H1 (cell line): ENCODE measurements around the gene ERAS. TPM values are rescaled to one million over a fixed set of nuclear protein-coding genes. Genes with fewer than 3 reads are reported as not detected.

Experiments used
- CTCF ChIA-PET: fragments of 300-600 bp; sonication (Branson Sonifier 250); formaldehyde crosslinking; loops from one replicate; lab custom pipeline; 2021; ENCODE audit not compliant: partially characterized antibody; lab: Charles Lee
- POLR2A ChIA-PET: fragments of 300-600 bp; sonication (Branson Sonifier 250); formaldehyde crosslinking; loops from one replicate; lab custom pipeline; 2021; ENCODE audit warnings: inconsistent platforms; ENCODE audit not compliant: partially characterized antibody; lab: Charles Lee
- DNase-seq, 2 experiments: peaks; one replicate each; pipeline versions ENCODE4 v3.0.0 to v3.0.0-alpha.2; 2010 to 2022; ENCODE audit warnings: low spot score in 2 of 2, low read depth in 1 of 2, mixed read lengths in 1 of 2
- FAIRE-seq: peaks from 2 replicates; lab custom pipeline; 2011; peaks lifted over from hg19 to GRCh38; lab: Jason Lieb, UNC
- H2AFZ ChIP-seq: 2 replicates; pipeline ENCODE4 v1.8.1; 2012; ENCODE audit warnings: low read length, inconsistent platforms
- H2AK5ac ChIP-seq: 2 replicates; pipeline ENCODE4 v1.6.1; 2013; ENCODE audit warnings: low read depth, low read length
- H2BK120ac ChIP-seq: replicated peaks from 2 replicates; pipeline ENCODE3; 2013; ENCODE audit warnings: low read depth, low read length, inconsistent platforms
- H2BK12ac ChIP-seq: 2 replicates; pipeline ENCODE4 v1.6.1; 2013; ENCODE audit warnings: low read depth, low read length
- H2BK15ac ChIP-seq: 2 replicates; pipeline ENCODE4 v1.6.1; 2013; ENCODE audit warnings: low read length
- H2BK20ac ChIP-seq: 2 replicates; pipeline ENCODE4 v1.6.1; 2013; ENCODE audit warnings: low read length
- H2BK5ac ChIP-seq: 2 replicates; pipeline ENCODE4 v1.6.1; 2013; ENCODE audit warnings: low read depth, low read length
- H3K14ac ChIP-seq: 2 replicates; pipeline ENCODE4 v1.6.1; 2013; ENCODE audit warnings: inconsistent platforms; ENCODE audit not compliant: insufficient read length
- H3K18ac ChIP-seq: 2 replicates; pipeline ENCODE4 v1.6.1; 2013; ENCODE audit warnings: low read length; ENCODE audit errors: extremely low read depth
- H3K23ac ChIP-seq: 2 replicates; pipeline ENCODE4 v1.6.1; 2013; ENCODE audit warnings: inconsistent platforms; ENCODE audit not compliant: insufficient read length
- H3K23me2 ChIP-seq: 2 replicates; pipeline ENCODE4 v1.6.1; 2013; ENCODE audit warnings: low read depth, low read length
- H3K27ac ChIP-seq: 2 replicates; pipeline ENCODE4 v1.6.1; 2011; ENCODE audit warnings: low read depth, low read length, inconsistent platforms
- H3K27me3 ChIP-seq, 4 experiments: replicated peaks in 1 of 4; 1 replicate in 1 of 4; 2 replicates in 3 of 4; pipeline versions ENCODE4 v1.6.1 to v1.8.1; 2011 to 2013; ENCODE audit warnings: low read length in 3 of 4, mild to moderate bottlenecking in 3 of 4, inconsistent platforms in 2 of 4, mixed read lengths in 2 of 4, moderate library complexity in 1 of 4; ENCODE audit not compliant: control insufficient read depth in 3 of 4, insufficient read depth in 3 of 4; ENCODE audit errors: extremely low read depth in 1 of 4
- H3K36me3 ChIP-seq, 4 experiments: 2 replicates each; pipeline versions ENCODE4 v1.6.1 to v1.8.1; 2011 to 2013; ENCODE audit warnings: mild to moderate bottlenecking in 4 of 4, low read length in 3 of 4, moderate library complexity in 2 of 4, control low read depth in 1 of 4, inconsistent platforms in 1 of 4; ENCODE audit not compliant: insufficient read depth in 4 of 4, control insufficient read depth in 2 of 4
- H3K4ac ChIP-seq: replicated peaks from 2 replicates; pipeline ENCODE3; 2013; ENCODE audit warnings: low read length, low read depth, mixed read lengths, inconsistent platforms; ENCODE audit not compliant: insufficient read length
- H3K4me1 ChIP-seq, 4 experiments: replicated peaks in 1 of 4; 1 replicate in 1 of 4; 2 replicates in 3 of 4; pipeline versions ENCODE4 v1.6.1 to v1.8.1; 2011 to 2013; ENCODE audit warnings: low read length in 3 of 4, inconsistent platforms in 2 of 4, mixed read lengths in 1 of 4; ENCODE audit not compliant: insufficient read depth in 4 of 4, control insufficient read depth in 3 of 4
- H3K4me2 ChIP-seq, 2 experiments: 2 replicates each; pipeline versions ENCODE4 v1.6.1 to v1.8.1; 2011 to 2013; ENCODE audit warnings: low read depth in 2 of 2, low read length in 2 of 2, control low read depth in 1 of 2, inconsistent platforms in 1 of 2, mild to moderate bottlenecking in 1 of 2; ENCODE audit not compliant: insufficient read depth in 1 of 2
- H3K4me3 ChIP-seq, 4 experiments: fragments of 200-600, 300-600 bp in 1 of 4; sonication (generic), shearing (Covaris generic), sonication (Bioruptor Twin) in 1 of 4; 2 replicates each; pipeline versions ENCODE4 v1.5.1 to v1.8.1; 2011 to 2016; ENCODE audit warnings: low read length in 4 of 4, low read depth in 3 of 4, control low read depth in 2 of 4, inconsistent platforms in 2 of 4, mild to moderate bottlenecking in 2 of 4, mixed read lengths in 1 of 4, moderate library complexity in 1 of 4; ENCODE audit not compliant: insufficient read depth in 2 of 4; ENCODE audit errors: extremely low read depth in 1 of 4
- H3K56ac ChIP-seq: replicated peaks from 2 replicates; pipeline ENCODE3; 2013; ENCODE audit warnings: low read depth, mild to moderate bottlenecking, mixed read lengths, low read length, inconsistent platforms; ENCODE audit not compliant: insufficient read length
- H3K79me1 ChIP-seq: 2 replicates; pipeline ENCODE4 v1.6.1; 2013; ENCODE audit warnings: low read depth, low read length, control low read depth
- H3K79me2 ChIP-seq, 2 experiments: 2 replicates each; pipeline versions ENCODE4 v1.6.1 to v1.8.1; 2012 to 2013; ENCODE audit warnings: low read length in 2 of 2, mild to moderate bottlenecking in 2 of 2, inconsistent platforms in 1 of 2; ENCODE audit not compliant: insufficient read depth in 2 of 2, control insufficient read depth in 1 of 2
- H3K9ac ChIP-seq, 4 experiments: replicated peaks in 1 of 4; 1 replicate in 1 of 4; 2 replicates in 3 of 4; pipeline versions ENCODE4 v1.6.1 to v1.8.1; 2011 to 2013; ENCODE audit warnings: low read depth in 3 of 4, low read length in 3 of 4, control low read depth in 2 of 4, mild to moderate bottlenecking in 2 of 4, moderate library complexity in 2 of 4, inconsistent platforms in 1 of 4; ENCODE audit errors: extremely low read depth in 1 of 4
- H3K9me3 ChIP-seq, 2 experiments: 2 replicates each; pipeline versions ENCODE4 v1.6.1 to v1.8.1; 2012 to 2013; ENCODE audit warnings: mild to moderate bottlenecking in 2 of 2, moderate library complexity in 2 of 2, control low read depth in 1 of 2, inconsistent platforms in 1 of 2, low read depth in 1 of 2, low read length in 1 of 2, mixed read lengths in 1 of 2; ENCODE audit not compliant: insufficient read depth in 2 of 2
- H4K20me1 ChIP-seq, 2 experiments: replicated peaks in 1 of 2; 2 replicates each; pipeline versions ENCODE3 to v1.8.1; 2011 to 2013; ENCODE audit warnings: inconsistent platforms in 2 of 2, low read length in 2 of 2, mild to moderate bottlenecking in 1 of 2; ENCODE audit not compliant: insufficient read depth in 2 of 2, control insufficient read depth in 1 of 2
- H4K5ac ChIP-seq: 2 replicates; pipeline ENCODE4 v1.6.1; 2013; ENCODE audit warnings: low read length, low read depth, mixed read lengths, inconsistent platforms; ENCODE audit not compliant: insufficient read length
- H4K8ac ChIP-seq: 2 replicates; pipeline ENCODE4 v1.8.0; 2013; ENCODE audit warnings: mild to moderate bottlenecking, moderate library complexity, low read length, inconsistent platforms; ENCODE audit not compliant: insufficient read depth; ENCODE audit errors: extremely low read depth
- H4K91ac ChIP-seq: replicated peaks from 2 replicates; pipeline ENCODE3; 2013; ENCODE audit warnings: low read length, mixed read lengths, inconsistent platforms; ENCODE audit not compliant: insufficient read length
- CBX8 ChIP-seq: fragments of 300-800, 300-1000 bp; sonication (generic); IDR thresholded peaks from 2 replicates; pipeline ENCODE4 v1.7.1; 2016; ENCODE audit warnings: low read depth, low read length, borderline replicate concordance
- EP300 ChIP-seq, 2 experiments: IDR thresholded peaks; 1 replicate in 1 of 2; 2 replicates in 1 of 2; pipeline ENCODE4 v1.6.1; 2011 to 2012; ENCODE audit warnings: low read depth in 2 of 2, low read length in 2 of 2, mild to moderate bottlenecking in 2 of 2, borderline replicate concordance in 1 of 2, inconsistent platforms in 1 of 2, moderate library complexity in 1 of 2
- TCF12 ChIP-seq: IDR thresholded peaks from 2 replicates; pipeline ENCODE4 v1.6.1; 2011; ENCODE audit warnings: low read depth, mild to moderate bottlenecking, low read length
- WGBS, 2 experiments: shearing (Covaris generic) in 1 of 2; methylation state at CpG; one replicate each; pipeline versions ENCODE4 v1.1.6 to v1.1.7; 2013 to 2015; ENCODE audit warnings: low lambda C conversion rate in 2 of 2, mixed read lengths in 2 of 2, inconsistent platforms in 1 of 2, low coverage in 1 of 2, missing lambda C conversion rate in 1 of 2; ENCODE audit not compliant: insufficient replicate concordance in 2 of 2, insufficient coverage in 1 of 2, insufficient read length in 1 of 2; ENCODE audit errors: extremely low coverage in 1 of 2, missing lambda C conversion rate in 1 of 2; 5-methylcytosine and 5-hydroxymethylcytosine counted together
- polyA plus RNA-seq, 7 experiments: library from polyadenylated mRNA; depleted of rRNA in 3 of 7; stranded (reverse) in 5 of 7; unstranded in 2 of 7; fragments of >200 nt in 5 of 7; fragments of 200-250 nt in 2 of 7; gene quantifications; 1 replicate in 5 of 7; 2 replicates in 1 of 7; 4 replicates in 1 of 7; pipeline versions ENCODE4 v1.2.1 to v1.2.3, GENCODE V29; 2011 to 2013; ENCODE audit warnings: missing spikeins in 2 of 7, mixed read lengths in 2 of 7
- total RNA-seq: library from RNA; stranded (reverse); fragmentation: NEBNext Ultra II Directional; extraction: Animal tissue kit (Norgen Biotek cat#: 25700); gene quantifications from 2 replicates; pipeline ENCODE4 v1.2.1, GENCODE V29; 2021

Gene ERAS
- total and polyA plus RNA-seq, 2 of the 8 experiments (the other 6 are each of a cell fraction or from before 2014, with no cell fraction given), result 0.70 TPM; not detected in 1

GRCh38 chrX:48852857-48853256, 26.5 kb downstream of the ERAS start:
- no peak overlapping the region for H3K4ac ChIP-seq
- no peaks in the 10 kb centered on the region for H3K79me1 ChIP-seq
- H3K4me2 ChIP-seq, result no peak overlapping the region
- no peak overlapping the region for H3K23ac ChIP-seq
- H2BK20ac ChIP-seq, result no peak overlapping the region
- H3K4me1 ChIP-seq, result no peaks in the 10 kb centered on the region
- FAIRE-seq (no peak), DNase-seq (no peak)
- H3K56ac ChIP-seq, result no peak overlapping the region
- POLR2A ChIA-PET, result interaction anchor here (1.5 kb wide), 1 partner anchor 27 kb away, joined by 6 read pairs; the partner anchor contains the start of gene ERAS
- no peak overlapping the region for H4K5ac ChIP-seq
- H2BK120ac ChIP-seq, result no peak overlapping the region
- H3K23me2 ChIP-seq, result no peaks in the 10 kb centered on the region
- no peak overlapping the region for H4K91ac ChIP-seq
- no peaks in the 10 kb centered on the region for H4K20me1 ChIP-seq
- no peaks in the 10 kb centered on the region for H3K79me2 ChIP-seq
- H2BK15ac ChIP-seq, result no peak overlapping the region
- CTCF ChIA-PET, result no interaction called here
- no peaks in the 10 kb centered on the region for H3K9me3 ChIP-seq
- H2AK5ac ChIP-seq, result no peak overlapping the region
- H4K8ac ChIP-seq, result no peak overlapping the region
- H3K27ac ChIP-seq, result no peak overlapping the region
- H3K18ac ChIP-seq, result no peak overlapping the region
- no peak for TF ChIP-seq EP300 (IDR thresholded peaks at IDR 0.05; ENCODE audit: borderline replicate concordance in 1 of 2, low read depth in 2 of 2, low read length in 2 of 2)
- TF ChIP-seq CBX8, result no peak
- TF ChIP-seq TCF12, result no peak
- TF ChIP-seq, all 59 proteins: peak for 0
- 87% methylated on average over 7 of the region's 7 CpGs; no CpG with 5 or more reads in 1 of the 2 experiments for WGBS, 2 experiments
- no peaks in the 10 kb centered on the region for H3K27me3 ChIP-seq
- H2BK5ac ChIP-seq, result no peak overlapping the region
- H3K4me3 ChIP-seq, result no peak overlapping the region
- no peaks in the 10 kb centered on the region for H3K36me3 ChIP-seq
- no peak overlapping the region for H2BK12ac ChIP-seq
- H3K14ac ChIP-seq, result no peak overlapping the region
- no peak overlapping the region for H3K9ac ChIP-seq
- H2AFZ ChIP-seq, result no peak overlapping the region
